ENCODE results near the gene OR1B1.
A peak's percentile ranks its signal among the peaks of the same experiment; 100 is the strongest.
"Not testable (repeated sequence)": the region's sequence is repeated elsewhere in the genome, so short reads cannot be mapped to it uniquely, and the experiment has no call there.

OR1B1 gene

GRCh38 chr9:122583284-122583683 is 74.1 kb downstream of the OR1B1 start, which contains the start of gene OR1L8:
Gene OR1L8 (minus strand): TSS chr9:122583384. CDS start chr9:122568477, 14,907 bp downstream.
- not testable (repeated sequence) for H3K27me3 ChIP-seq (ENCODE audit: insufficient read depth, low read length); H3K79me2 ChIP-seq (ENCODE audit: control insufficient read depth, insufficient read depth, low read length, poor library complexity); H4K12ac ChIP-seq (ENCODE audit: low read depth, low read length); H4K8ac ChIP-seq (ENCODE audit: low read depth, low read length); H3K14ac ChIP-seq (ENCODE audit: low read length); H3K27ac ChIP-seq (ENCODE audit: low read depth, low read length); H3K18ac ChIP-seq (ENCODE audit: low read length); H3K4me3 ChIP-seq (ENCODE audit: low read depth, low read length); H3K4me1 ChIP-seq (ENCODE audit: control insufficient read depth in 1 of 2, insufficient read depth in 2 of 2, low read length in 2 of 2); H2AK5ac ChIP-seq (ENCODE audit: low read length); H3K36me3 ChIP-seq (ENCODE audit: control insufficient read depth in 1 of 2, insufficient read depth in 2 of 2, low read length in 2 of 2); H2BK5ac ChIP-seq (ENCODE audit: low read depth, low read length, poor library complexity); H3K23ac ChIP-seq (ENCODE audit: low read length); H3K9me3 ChIP-seq (ENCODE audit: insufficient read depth, low read depth, low read length); H2AFZ ChIP-seq (ENCODE audit: insufficient read depth, low read length, poor library complexity); H3K9ac ChIP-seq (ENCODE audit: low read length); H3K79me1 ChIP-seq (ENCODE audit: low read length); H3K4ac ChIP-seq (ENCODE audit: low read depth, low read length); H2BK120ac ChIP-seq (ENCODE audit: insufficient read depth, low read length, poor library complexity); H2BK12ac ChIP-seq (ENCODE audit: low read length); DNase-seq; H3K4me2 ChIP-seq (ENCODE audit: low read length); H4K91ac ChIP-seq (ENCODE audit: low read depth, low read length)
- WGBS (ENCODE audit: extremely low coverage, insufficient coverage, insufficient read length), result no CpG with 5 or more reads among the region's 8 CpGs

DNA sequence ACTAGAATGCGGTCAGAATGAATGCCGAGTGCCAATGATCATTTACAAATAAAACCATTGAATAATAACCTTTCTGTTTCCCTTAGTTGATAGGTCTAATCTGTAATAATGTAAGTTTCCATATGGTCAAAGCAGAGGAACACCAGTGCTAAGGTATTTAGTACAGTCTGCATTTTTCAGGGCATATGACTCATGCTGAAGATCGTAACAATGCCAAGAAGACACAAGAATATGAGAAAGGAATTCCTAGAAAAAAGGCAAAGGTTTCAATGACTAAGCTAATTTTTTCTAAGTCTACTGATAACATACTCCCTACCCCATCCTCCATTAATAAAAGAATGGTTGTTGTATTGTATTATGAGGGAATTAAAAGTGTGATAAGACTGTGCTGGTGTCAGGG is 77.1 kb downstream of the OR1B1 start:
- no peak overlapping the region for H3K23ac ChIP-seq (ENCODE audit: low read length)
- WGBS (ENCODE audit: extremely low coverage, insufficient coverage, insufficient read length), result no CpG with 5 or more reads among the region's 3 CpGs

DNA sequence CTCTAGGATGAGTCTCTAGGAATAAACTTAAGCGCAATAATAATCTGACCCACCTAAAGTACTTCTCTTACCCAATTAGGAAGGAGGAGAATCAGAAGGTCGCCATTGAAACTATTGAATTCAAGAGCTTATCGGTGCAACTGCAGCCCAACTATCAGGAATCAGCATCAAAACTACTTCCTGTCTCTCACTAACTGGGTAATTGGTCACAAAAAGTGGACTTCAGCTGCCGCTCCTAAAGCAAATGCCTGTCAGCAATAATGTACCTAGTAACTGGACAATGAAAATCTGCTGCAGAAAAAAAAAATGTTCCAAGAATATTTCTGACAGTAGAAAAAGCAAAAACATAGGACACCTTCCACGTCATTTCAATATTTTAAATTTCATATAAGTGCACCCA is 77.6 kb downstream of the OR1B1 start:
- Histone ChIP-seq H3K27ac (ENCODE audit: low read depth, low read length) (no peak overlapping the region), H3K36me3 (ENCODE audit: control insufficient read depth in 1 of 2, insufficient read depth in 2 of 2, low read length in 2 of 2) (no peaks in the 10 kb centered on the region), H3K79me2 (ENCODE audit: control insufficient read depth, insufficient read depth, low read length, poor library complexity) (no peaks in the 10 kb centered on the region), H4K12ac (ENCODE audit: low read depth, low read length) (no peak overlapping the region), H2BK120ac (ENCODE audit: insufficient read depth, low read length, poor library complexity) (no peak overlapping the region), H3K23ac (ENCODE audit: low read length) (no peak overlapping the region), H3K27me3 (ENCODE audit: insufficient read depth, low read length) (no peaks in the 10 kb centered on the region), H3K18ac (ENCODE audit: low read length) (no peak overlapping the region), H3K9me3 (ENCODE audit: insufficient read depth, low read depth, low read length) (peaks cover 3% of the 10 kb centered on the region), H2BK12ac (ENCODE audit: low read length) (no peak overlapping the region), H3K9ac (ENCODE audit: low read length) (no peak overlapping the region), H4K8ac (ENCODE audit: low read depth, low read length) (no peak overlapping the region), H3K4me2 (ENCODE audit: low read length) (no peak overlapping the region), H3K79me1 (ENCODE audit: low read length) (no peaks in the 10 kb centered on the region), H2BK5ac (ENCODE audit: low read depth, low read length, poor library complexity) (no peak overlapping the region), H4K91ac (ENCODE audit: low read depth, low read length) (no peak overlapping the region), H3K4me3 (ENCODE audit: low read depth, low read length) (no peak overlapping the region), H3K4me1 (ENCODE audit: control insufficient read depth in 1 of 2, insufficient read depth in 2 of 2, low read length in 2 of 2) (no peaks in the 10 kb centered on the region), H3K14ac (ENCODE audit: low read length) (no peak overlapping the region), H2AFZ (ENCODE audit: insufficient read depth, low read length, poor library complexity) (no peak overlapping the region), H3K4ac (ENCODE audit: low read depth, low read length) (no peak overlapping the region), H2AK5ac (ENCODE audit: low read length) (no peak overlapping the region)
- no CpG with 5 or more reads among the region's 5 CpGs for WGBS (ENCODE audit: extremely low coverage, insufficient coverage, insufficient read length)
- peak in 1 of 2 donors; percentile 46 for DNase-seq

More for the DNA sequence above, 77.1 kb downstream of the OR1B1 start:
- H3K79me2 ChIP-seq (ENCODE audit: control insufficient read depth, insufficient read depth, low read length, poor library complexity), result no peaks in the 10 kb centered on the region
- peaks cover 3% of the 10 kb centered on the region for H3K9me3 ChIP-seq (ENCODE audit: insufficient read depth, low read depth, low read length)
- no peak overlapping the region for H2AK5ac ChIP-seq (ENCODE audit: low read length)
- H3K27me3 ChIP-seq (ENCODE audit: insufficient read depth, low read length), result no peaks in the 10 kb centered on the region
- peak; percentile 51 to 85 for DNase-seq
- H3K4me1 ChIP-seq (ENCODE audit: control insufficient read depth in 1 of 2, insufficient read depth in 2 of 2, low read length in 2 of 2), result no peaks in the 10 kb centered on the region
- H3K14ac ChIP-seq (ENCODE audit: low read length), result no peak overlapping the region
- no peak overlapping the region for H4K8ac ChIP-seq (ENCODE audit: low read depth, low read length)
- H3K18ac ChIP-seq (ENCODE audit: low read length), result no peak overlapping the region
- H3K4ac ChIP-seq (ENCODE audit: low read depth, low read length), result no peak overlapping the region
- no peaks in the 10 kb centered on the region for H3K36me3 ChIP-seq (ENCODE audit: control insufficient read depth in 1 of 2, insufficient read depth in 2 of 2, low read length in 2 of 2)
- H2BK120ac ChIP-seq (ENCODE audit: insufficient read depth, low read length, poor library complexity), result no peak overlapping the region
- no peak overlapping the region for H3K4me3 ChIP-seq (ENCODE audit: low read depth, low read length)
- no peak overlapping the region for H4K91ac ChIP-seq (ENCODE audit: low read depth, low read length)
- no peak overlapping the region for H3K4me2 ChIP-seq (ENCODE audit: low read length)
- no peak overlapping the region for H3K9ac ChIP-seq (ENCODE audit: low read length)
- H3K27ac ChIP-seq (ENCODE audit: low read depth, low read length), result no peak overlapping the region
- H4K12ac ChIP-seq (ENCODE audit: low read depth, low read length), result no peak overlapping the region
- H2BK5ac ChIP-seq (ENCODE audit: low read depth, low read length, poor library complexity), result no peak overlapping the region
- H2AFZ ChIP-seq (ENCODE audit: insufficient read depth, low read length, poor library complexity), result no peak overlapping the region
- no peak overlapping the region for H2BK12ac ChIP-seq (ENCODE audit: low read length)
- H3K79me1 ChIP-seq (ENCODE audit: low read length), result no peaks in the 10 kb centered on the region

Data from trophoblast cell (in vitro differentiated cells and primary cell).